ENCODE data around the gene TAF4.

The TAF4 gene

GRCh38 chr20:61960836-61961235, 104.8 kb downstream of the TAF4 start (continued):
- TF ChIP-seq KLF7 (tag by site-specific recombination; IDR thresholded peaks at IDR 0.05; ENCODE audit: borderline replicate concordance): no peak
- no peak for TF ChIP-seq ZNF423 (tag by site-specific recombination; IDR thresholded peaks at IDR 0.05)
- no peak for TF ChIP-seq ZXDB (tag by site-specific recombination; IDR thresholded peaks at IDR 0.05)
- no peak for TF ChIP-seq ZNF529 (tag by site-specific recombination; IDR thresholded peaks at IDR 0.05; ENCODE audit: insufficient replicate concordance)
- no peak for TF ChIP-seq OSR2 (tag by site-specific recombination; IDR thresholded peaks at IDR 0.05)

- Histone ChIP-seq H3K36me3 (ENCODE audit: control insufficient read depth in 2 of 2, insufficient read depth in 1 of 2, low read length in 2 of 2) (no peaks in the 10 kb centered on the region), H3K9me3 (ENCODE audit: control insufficient read depth, insufficient read depth, low read depth, low read length) (no peaks in the 10 kb centered on the region), H3K4me1 (ENCODE audit: control insufficient read depth, insufficient read depth, low read length) (peaks cover 15% of the 10 kb centered on the region), H3K4me3 (ENCODE audit: low read depth, low read length) (no peak overlapping the region), H3K27ac (ENCODE audit: extremely low read depth, low read depth, low read length) (no peak overlapping the region)
- TF ChIP-seq SCRT2 (tag by site-specific recombination; IDR thresholded peaks at IDR 0.05) (peak; percentile 51; the same call in 1 of the 2 replicates), SP2 (tag by site-specific recombination; IDR thresholded peaks at IDR 0.05) (peak; percentile 37), ZNF24 (tag by site-specific recombination; IDR thresholded peaks at IDR 0.05) (no peak)
- ChIA-PET POLR2A (no interaction called here), CTCF (no interaction called here)
Measured at GRCh38 chr20:61958773-61959700, 106.6 kb downstream of the TAF4 start.

- CTCF ChIA-PET: no interaction called here
- POLR2A ChIA-PET: no interaction called here
- Histone ChIP-seq H3K4me3 (ENCODE audit: low read depth, low read length) (no peak overlapping the region), H3K36me3 (ENCODE audit: control insufficient read depth in 2 of 2, insufficient read depth in 1 of 2, low read length in 2 of 2) (no peaks in the 10 kb centered on the region), H3K27ac (ENCODE audit: extremely low read depth, low read depth, low read length) (no peak overlapping the region), H3K4me1 (ENCODE audit: control insufficient read depth, insufficient read depth, low read length) (peaks cover 15% of the 10 kb centered on the region), H3K9me3 (ENCODE audit: control insufficient read depth, insufficient read depth, low read depth, low read length) (no peaks in the 10 kb centered on the region)
- no peak for TF ChIP-seq ZSCAN18 (tag by site-specific recombination; IDR thresholded peaks at IDR 0.05)
- TF ChIP-seq MYNN (tag by site-specific recombination; IDR thresholded peaks at IDR 0.05; ENCODE audit: borderline replicate concordance): no peak
- TF ChIP-seq HIC1 (tag by site-specific recombination; IDR thresholded peaks at IDR 0.05): no peak
- no peak for TF ChIP-seq KLF1 (tag by site-specific recombination; IDR thresholded peaks at IDR 0.05)
- TF ChIP-seq ZNF677 (tag by site-specific recombination; IDR thresholded peaks at IDR 0.05): no peak
- TF ChIP-seq KLF8 (tag by site-specific recombination; IDR thresholded peaks at IDR 0.05): no peak
- TF ChIP-seq KLF16 (tag by site-specific recombination; IDR thresholded peaks at IDR 0.05): no peak
- no peak for TF ChIP-seq ZSCAN30 (tag by site-specific recombination; IDR thresholded peaks at IDR 0.05)
- TF ChIP-seq ATF2 (tag by site-specific recombination; IDR thresholded peaks at IDR 0.05; ENCODE audit: low read depth): no peak
- no peak for TF ChIP-seq ZNF449 (tag by site-specific recombination; IDR thresholded peaks at IDR 0.05)
- no peak for TF ChIP-seq SP3 (tag by site-specific recombination; IDR thresholded peaks at IDR 0.05)
- TF ChIP-seq ZNF146 (tag by site-specific recombination; IDR thresholded peaks at IDR 0.05): no peak
- TF ChIP-seq ZNF621 (tag by site-specific recombination; IDR thresholded peaks at IDR 0.05): no peak
- no peak for TF ChIP-seq ZNF391 (tag by site-specific recombination; IDR thresholded peaks at IDR 0.05; ENCODE audit: borderline replicate concordance, low read depth)
- no peak for TF ChIP-seq ZNF19 (tag by site-specific recombination; IDR thresholded peaks at IDR 0.05; ENCODE audit: low read depth)
Measured at GRCh38 chr20:61957961-61958715, 107.5 kb downstream of the TAF4 start.

Measured in HEK293 (cell line).